ENCODE data around the gene SLC6A6. TPM values are rescaled to one million over a fixed set of nuclear protein-coding genes. Genes with fewer than 3 reads are reported as not detected.
"Not testable (repeated sequence)": the region's sequence is repeated elsewhere in the genome, so short reads cannot be mapped to it uniquely, and the experiment has no call there.

Gene SLC6A6
- total RNA-seq, 2 donors from 2014 or later: 4.9 to 5.7 TPM

GRCh38 chr3:14435175-14436014 is 33.0 kb downstream of the SLC6A6 start:
- Histone ChIP-seq H3K9me3 (no peaks in the 10 kb centered on the region), H3K36me3 (replicated peaks in 1 of 2; ENCODE audit: insufficient read depth in 1 of 2, low read depth in 2 of 2) (no peaks in the 10 kb centered on the region), H3K27ac (peak overlapping the region in 2 of 4 donors; percentile 20 to 35), H3K4me1 (peaks cover 46% of the 10 kb centered on the region), H3K4me3 (no peak overlapping the region), H3K27me3 (no peaks in the 10 kb centered on the region)
- 62 to 73% methylated on average over 16 to 17 of the region's 18 CpGs for WGBS, 2 donors
- DNase-seq: no peak
- no peak for ATAC-seq
- TF ChIP-seq CTCF (IDR thresholded peaks at IDR 0.05) (no peak), POLR2A (IDR thresholded peaks at IDR 0.05) (no peak)
- intact Hi-C loops (cut with DNase I): no loop called here

- no peak for DNase-seq
- no peak for TF ChIP-seq CTCF (IDR thresholded peaks at IDR 0.05)
- no peak for TF ChIP-seq POLR2A (IDR thresholded peaks at IDR 0.05)
- intact Hi-C loops (cut with DNase I): no loop called here
- no peaks in the 10 kb centered on the region for H3K27me3 ChIP-seq
- peaks cover 41% of the 10 kb centered on the region for H3K4me1 ChIP-seq
- no peak overlapping the region for H3K4me3 ChIP-seq
- H3K36me3 ChIP-seq (replicated peaks in 1 of 2; ENCODE audit: insufficient read depth in 1 of 2, low read depth in 2 of 2): no peaks in the 10 kb centered on the region
- H3K27ac ChIP-seq: no peak overlapping the region
- ATAC-seq: no peak
- H3K9me3 ChIP-seq: no peaks in the 10 kb centered on the region
Observed at GRCh38 chr3:14436954-14437281, 34.5 kb downstream of the SLC6A6 start.

- intact Hi-C loops (cut with DNase I); H3K27ac ChIP-seq: not testable (repeated sequence)
Observed at GRCh38 chr3:14437705-14438104, 35.3 kb downstream of the SLC6A6 start.

GRCh38 chr3:14438262-14438661 is 35.9 kb downstream of the SLC6A6 start:
- WGBS, 2 donors: 82 to 88% methylated on average over 3 of the region's 3 CpGs
- no peaks in the 10 kb centered on the region for H3K36me3 ChIP-seq (replicated peaks in 1 of 2; ENCODE audit: insufficient read depth in 1 of 2, low read depth in 2 of 2)
- intact Hi-C loops (cut with DNase I): no loop called here
- no peak overlapping the region for H3K4me3 ChIP-seq
- ATAC-seq (no peak), DNase-seq (no peak)
- H3K4me1 ChIP-seq: peaks cover 29% of the 10 kb centered on the region
- no peaks in the 10 kb centered on the region for H3K27me3 ChIP-seq
- H3K27ac ChIP-seq: no peak overlapping the region
- TF ChIP-seq CTCF (IDR thresholded peaks at IDR 0.05) (no peak), POLR2A (IDR thresholded peaks at IDR 0.05) (no peak)
- H3K9me3 ChIP-seq: no peaks in the 10 kb centered on the region

More at GRCh38 chr3:14437705-14438104, 35.3 kb downstream of the SLC6A6 start:
- not testable (repeated sequence) for DNase-seq; ATAC-seq; H3K27me3 ChIP-seq; H3K9me3 ChIP-seq; H3K36me3 ChIP-seq (replicated peaks in 1 of 2; ENCODE audit: insufficient read depth in 1 of 2, low read depth in 2 of 2); H3K4me3 ChIP-seq
- peaks cover 33% of the 10 kb centered on the region for H3K4me1 ChIP-seq
- 85 to 89% methylated on average over 8 of the region's 8 CpGs for WGBS, 2 donors

- ATAC-seq: no peak
- peaks cover 27% of the 10 kb centered on the region for H3K4me1 ChIP-seq
- intact Hi-C loops (cut with DNase I): no loop called here
Observed at GRCh38 chr3:14438929-14439328, 36.5 kb downstream of the SLC6A6 start.

More at GRCh38 chr3:14438929-14439328, 36.5 kb downstream of the SLC6A6 start:
- no peaks in the 10 kb centered on the region for H3K27me3 ChIP-seq
- no peak overlapping the region for H3K4me3 ChIP-seq
- H3K27ac ChIP-seq: no peak overlapping the region
- TF ChIP-seq CTCF (IDR thresholded peaks at IDR 0.05): no peak
- no peaks in the 10 kb centered on the region for H3K36me3 ChIP-seq (replicated peaks in 1 of 2; ENCODE audit: insufficient read depth in 1 of 2, low read depth in 2 of 2)
- no peak for DNase-seq
- 39 to 56% methylated on average over 4 to 6 of the region's 6 CpGs for WGBS, 2 donors
- no peaks in the 10 kb centered on the region for H3K9me3 ChIP-seq

Data from body of pancreas (tissue), 4 donors.